ENCODE results near the gene INTU. TPM values are rescaled to one million over a fixed set of nuclear protein-coding genes. Genes with fewer than 3 reads are reported as not detected.
A peak's percentile ranks its signal among the peaks of the same experiment; 100 is the strongest.
"Not testable (repeated sequence)": the region's sequence is repeated elsewhere in the genome, so short reads cannot be mapped to it uniquely, and the experiment has no call there.

The INTU gene
- total RNA-seq = 1 to 10 TPM; 4.1 to 8.1 (median 5.1) TPM

- peak; percentile 95 to 97 for DNase-seq (ENCODE audit: low spot score in 2 of 2)
- intact Hi-C loops (cut with DNase I; ENCODE audit: low total_unique reads) = no loop called here
- no peak for TF ChIP-seq CTCF (IDR thresholded peaks at IDR 0.05)
- TF ChIP-seq POLR2A (IDR thresholded peaks at IDR 0.05) = no peak
- H3K4me3 ChIP-seq (ENCODE audit: low read depth, poor library complexity, severe bottlenecking) = peak within 1 kb of the TSS; percentile 50
- WGBS, 2 donors = 1% methylated on average over 38 of the region's 38 CpGs
Observed at GRCh38 chr4:127632420-127633403, at the start of gene INTU. Gene INTU (plus strand): TSS chr4:127632957. CDS start chr4:127633035, 78 bp downstream.

- H3K4me3 ChIP-seq (ENCODE audit: low read depth, poor library complexity, severe bottlenecking); DNase-seq (ENCODE audit: low spot score in 2 of 2); intact Hi-C loops (cut with DNase I; ENCODE audit: low total_unique reads): not testable (repeated sequence)
- WGBS, 2 donors = 80 to 84% methylated on average over 4 of the region's 4 CpGs
Observed at GRCh38 chr4:127586496-127586895, 46.3 kb upstream of the INTU start.

- WGBS, 2 donors = 3 to 11% methylated on average over 1 of the region's 1 CpG
- no peak for DNase-seq (ENCODE audit: low spot score in 2 of 2)
- TF ChIP-seq CTCF (IDR thresholded peaks at IDR 0.05) = no peak
- no peak for TF ChIP-seq POLR2A (IDR thresholded peaks at IDR 0.05)
- no peak overlapping the region for H3K4me3 ChIP-seq (ENCODE audit: low read depth, poor library complexity, severe bottlenecking)
- intact Hi-C loops (cut with DNase I; ENCODE audit: low total_unique reads) = no loop called here
Observed at GRCh38 chr4:127586922-127587571, 45.7 kb upstream of the INTU start.

- WGBS, 2 donors = 85 to 100% methylated on average over 8 to 12 of the region's 12 CpGs
Observed at GRCh38 chr4:127589153-127589552, 43.6 kb upstream of the INTU start.

GRCh38 chr4:127598656-127599055, 34.1 kb upstream of the INTU start:
- TF ChIP-seq CTCF (IDR thresholded peaks at IDR 0.05) (no peak), POLR2A (IDR thresholded peaks at IDR 0.05) (no peak)
- H3K4me3 ChIP-seq (ENCODE audit: low read depth, poor library complexity, severe bottlenecking) = no peak overlapping the region
- DNase-seq (ENCODE audit: low spot score in 2 of 2) = no peak
- intact Hi-C loops (cut with DNase I; ENCODE audit: low total_unique reads) = no loop called here

More at GRCh38 chr4:127589153-127589552, 43.6 kb upstream of the INTU start:
- H3K4me3 ChIP-seq (ENCODE audit: low read depth, poor library complexity, severe bottlenecking); intact Hi-C loops (cut with DNase I; ENCODE audit: low total_unique reads); DNase-seq (ENCODE audit: low spot score in 2 of 2): not testable (repeated sequence)

GRCh38 chr4:127601029-127601428, 31.7 kb upstream of the INTU start:
- TF ChIP-seq POLR2A (IDR thresholded peaks at IDR 0.05) (no peak), CTCF (IDR thresholded peaks at IDR 0.05) (no peak)
- H3K4me3 ChIP-seq (ENCODE audit: low read depth, poor library complexity, severe bottlenecking) = no peak overlapping the region
- no peak for DNase-seq (ENCODE audit: low spot score in 2 of 2)
- WGBS, 2 donors = 84 to 92% methylated on average over 1 of the region's 1 CpG
- intact Hi-C loops (cut with DNase I; ENCODE audit: low total_unique reads) = loop anchor here (5.0 kb wide), 1 partner anchor 131 kb away; the partner anchor contains the start of gene SLC25A31
